Gastrocnemius medialis (tissue), 4 donors: ENCODE data around the gene VAV1.
"Not testable (repeated sequence)": the region's sequence is repeated elsewhere in the genome, so short reads cannot be mapped to it uniquely, and the experiment has no call there.

Experiments
- POLR2A ChIP-seq, 2 donors: fragments of 450-650 bp; IDR thresholded peaks; one replicate each; pipeline ENCODE4 v1.6.1; 2017; ENCODE audit warnings: antibody characterized with exemption in 2 of 2, mild to moderate bottlenecking in 2 of 2, moderate library complexity in 2 of 2
- TF ChIP-seq, protein P1 (sequence below), 5 experiments: fragments of 450-650 bp in 3 of 5; fragments of 200-600 bp in 2 of 5; sonication (generic) in 2 of 5; IDR thresholded peaks in 4 of 5; conservative IDR thresholded peaks in 1 of 5; 1 replicate in 4 of 5; 2 replicates in 1 of 5; pipeline ENCODE4 v1.5.1; 2016 to 2019; ENCODE audit warnings: antibody characterized with exemption in 5 of 5, mild to moderate bottlenecking in 3 of 5, moderate library complexity in 3 of 5

DNA sequence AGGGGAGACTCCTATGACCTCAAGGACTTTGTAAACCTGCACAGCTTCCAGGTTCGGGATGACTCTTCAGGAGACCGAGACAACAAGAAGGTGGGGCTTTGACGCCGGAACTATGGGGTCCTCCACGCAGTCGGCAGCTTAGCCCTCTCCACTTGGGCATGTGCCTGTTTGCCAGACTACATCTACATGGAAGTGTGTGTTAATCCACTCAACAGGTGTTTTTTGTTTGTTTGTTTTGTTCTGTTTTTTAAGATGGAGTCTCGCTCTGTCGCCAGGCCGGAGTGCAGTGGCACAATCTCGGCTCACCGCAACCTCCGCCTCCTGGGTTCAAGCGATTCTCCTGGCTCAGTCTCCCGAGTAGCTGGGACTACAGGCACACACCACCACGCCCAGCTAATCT lies 57.3 kb downstream of the VAV1 start:
- TF ChIP-seq, protein P1, sequence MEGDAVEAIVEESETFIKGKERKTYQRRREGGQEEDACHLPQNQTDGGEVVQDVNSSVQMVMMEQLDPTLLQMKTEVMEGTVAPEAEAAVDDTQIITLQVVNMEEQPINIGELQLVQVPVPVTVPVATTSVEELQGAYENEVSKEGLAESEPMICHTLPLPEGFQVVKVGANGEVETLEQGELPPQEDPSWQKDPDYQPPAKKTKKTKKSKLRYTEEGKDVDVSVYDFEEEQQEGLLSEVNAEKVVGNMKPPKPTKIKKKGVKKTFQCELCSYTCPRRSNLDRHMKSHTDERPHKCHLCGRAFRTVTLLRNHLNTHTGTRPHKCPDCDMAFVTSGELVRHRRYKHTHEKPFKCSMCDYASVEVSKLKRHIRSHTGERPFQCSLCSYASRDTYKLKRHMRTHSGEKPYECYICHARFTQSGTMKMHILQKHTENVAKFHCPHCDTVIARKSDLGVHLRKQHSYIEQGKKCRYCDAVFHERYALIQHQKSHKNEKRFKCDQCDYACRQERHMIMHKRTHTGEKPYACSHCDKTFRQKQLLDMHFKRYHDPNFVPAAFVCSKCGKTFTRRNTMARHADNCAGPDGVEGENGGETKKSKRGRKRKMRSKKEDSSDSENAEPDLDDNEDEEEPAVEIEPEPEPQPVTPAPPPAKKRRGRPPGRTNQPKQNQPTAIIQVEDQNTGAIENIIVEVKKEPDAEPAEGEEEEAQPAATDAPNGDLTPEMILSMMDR (IDR thresholded peaks at IDR 0.05 in 4 of 5, conservative IDR thresholded peaks at IDR 0.05 in 1 of 5): not testable (repeated sequence)
- not testable (repeated sequence) for TF ChIP-seq POLR2A (IDR thresholded peaks at IDR 0.05)
